Measurements from ENCODE around the gene CACNA1C. TPM values are rescaled to one million over a fixed set of nuclear protein-coding genes. Genes with fewer than 3 reads are reported as not detected.

The CACNA1C gene
- polyA plus RNA-seq (ENCODE audit: insufficient read depth in 1 of 5, insufficient read length in 5 of 5, low replicate concordance in 1 of 5), result 10 to 100 TPM; 10.1 to 15.2 (median 10.7) TPM
- long read RNA-seq, donor 1, result 0 reads
- long read RNA-seq, donor 2, result 0 reads
- long read RNA-seq, donor 3, result 0 reads
- long read RNA-seq, donor 4, result 0 reads
- long read RNA-seq, donor 5, result 0 reads
- long read RNA-seq, donor 6, partial matches to known transcripts, result 0 of 1 reads
- long read RNA-seq, donor 6, other reads (novel, unspliced or antisense), result 0 of 1 reads
- long read RNA-seq, donor 7, result 0 reads
- long read RNA-seq, donor 8, result 0 reads

GRCh38 chr12:2052826-2053678 lies at the start of gene CACNA1C:
CACNA1C (plus strand) TSS chr12:2052987; CDS start chr12:2053563, 576 bp downstream.
- DNase-seq, result peak; percentile 65 to 69

GRCh38 chr12:2003676-2004112 lies 49.1 kb upstream of the CACNA1C start:
- DNase-seq, result no peak

GRCh38 chr12:2004113-2004929 lies 48.5 kb upstream of the CACNA1C start, which contains the start of gene DCP1B:
DCP1B (minus strand) TSS chr12:2004457; CDS start chr12:2004431, 26 bp downstream.
- peak; percentile 97 to 98 for DNase-seq

DNA sequence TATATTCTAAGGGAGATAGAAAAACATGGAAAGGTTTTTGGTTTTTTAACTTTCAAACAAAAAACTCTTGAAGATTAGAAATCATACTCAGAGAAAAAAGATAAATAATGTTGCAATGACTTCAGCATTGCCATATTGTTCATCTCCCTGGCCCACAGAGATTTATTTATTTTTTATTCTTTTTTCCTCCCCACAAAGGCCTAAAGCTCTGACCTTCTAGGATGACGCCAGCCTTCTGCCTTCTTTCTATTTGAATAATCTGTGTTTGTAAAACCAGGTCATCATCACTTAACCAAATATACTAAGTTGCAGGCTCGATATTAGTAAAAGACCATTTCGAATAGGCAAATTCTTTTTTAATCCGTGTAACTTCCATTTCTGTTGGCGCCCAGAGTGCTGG lies 44.1 kb upstream of the CACNA1C start:
- no peak for DNase-seq

DNA sequence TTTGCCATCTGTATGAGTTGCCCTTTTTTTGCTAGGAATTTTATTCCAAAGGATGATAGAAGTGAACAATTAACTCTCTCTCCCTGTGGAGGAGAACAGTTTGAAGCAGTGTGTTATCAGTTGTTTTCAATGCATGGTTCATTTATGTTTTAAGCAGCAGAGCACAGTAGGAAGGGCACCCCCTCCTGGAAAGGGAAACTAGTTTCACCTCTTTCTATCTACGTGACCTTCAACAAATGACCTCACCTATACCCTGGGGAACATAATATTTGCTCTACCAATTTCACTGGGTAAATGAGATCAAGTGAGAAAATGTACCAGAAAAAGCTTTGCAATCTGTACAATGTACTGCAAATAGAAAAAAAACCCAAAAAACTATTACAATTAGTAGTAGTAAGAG lies 43.2 kb upstream of the CACNA1C start:
- no peak for DNase-seq

GRCh38 chr12:2011643-2012607 lies 40.9 kb upstream of the CACNA1C start:
- no peak for DNase-seq

GRCh38 chr12:2013086-2013485 lies 39.7 kb upstream of the CACNA1C start:
- no peak for DNase-seq

- peak in 1 of 2 donors; percentile 59 for DNase-seq
These were observed 39.1 kb upstream of the CACNA1C start for GRCh38 chr12:2013527-2014223.

DNA sequence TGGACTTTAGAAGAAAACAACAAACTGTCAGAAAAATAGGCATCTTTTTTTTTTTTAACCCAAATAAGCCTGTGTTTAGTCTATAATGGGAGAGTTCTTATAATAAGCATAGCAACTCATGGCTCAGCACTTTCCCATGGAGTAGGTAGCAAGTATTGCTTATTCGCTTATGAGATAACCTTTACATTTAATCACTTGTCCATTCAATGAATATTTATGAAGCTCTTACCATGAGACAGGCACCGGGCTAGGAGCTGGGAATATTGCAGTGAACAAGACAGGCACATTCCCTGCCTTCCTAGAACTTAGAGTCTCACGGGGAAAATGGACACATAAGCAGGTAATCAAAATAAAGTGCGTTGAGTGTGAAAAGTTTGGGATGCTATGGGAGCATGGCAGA lies 38.6 kb upstream of the CACNA1C start:
- no peak for DNase-seq

GRCh38 chr12:2016862-2017545 lies 35.8 kb upstream of the CACNA1C start:
- DNase-seq, result no peak

DNA sequence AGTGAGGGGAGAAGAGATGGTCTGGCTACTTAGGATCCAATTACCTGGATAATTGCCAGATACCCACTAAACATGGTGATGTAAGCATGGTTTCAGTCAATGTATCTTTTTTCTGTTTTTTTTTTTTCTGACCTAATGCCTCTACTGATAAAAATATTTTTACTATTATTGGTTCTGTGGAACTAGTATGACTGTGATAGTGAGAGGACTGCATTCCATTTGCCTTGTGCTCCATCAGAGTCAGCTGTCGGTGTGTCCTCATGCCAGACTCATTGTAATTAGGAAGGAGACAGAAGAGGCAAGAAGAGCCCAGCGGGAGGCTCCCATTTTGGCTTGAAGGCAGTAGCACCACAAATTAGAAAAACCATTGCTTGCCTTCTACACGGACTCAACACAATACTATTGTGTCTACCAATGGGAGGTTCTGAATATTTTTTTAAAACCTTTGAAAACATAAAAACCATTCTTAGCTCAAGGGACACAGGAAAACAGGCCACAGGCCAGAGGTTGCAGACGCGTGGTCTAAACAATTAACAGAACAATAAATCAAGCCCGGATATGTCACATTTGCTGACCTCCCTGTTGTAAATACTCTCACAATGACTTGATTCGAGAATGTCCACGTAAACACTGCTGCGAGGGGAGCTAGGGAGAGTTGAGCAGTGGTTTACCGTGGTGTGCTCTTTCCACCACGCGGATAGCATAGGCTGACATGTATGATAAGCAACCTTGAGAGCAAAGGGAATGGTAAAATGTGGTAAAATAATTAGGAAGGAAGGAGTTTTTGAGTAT lies 35.0 kb upstream of the CACNA1C start:
- DNase-seq, result no peak

- no peak for DNase-seq
These were observed 34.4 kb upstream of the CACNA1C start for GRCh38 chr12:2018391-2018790.

DNA sequence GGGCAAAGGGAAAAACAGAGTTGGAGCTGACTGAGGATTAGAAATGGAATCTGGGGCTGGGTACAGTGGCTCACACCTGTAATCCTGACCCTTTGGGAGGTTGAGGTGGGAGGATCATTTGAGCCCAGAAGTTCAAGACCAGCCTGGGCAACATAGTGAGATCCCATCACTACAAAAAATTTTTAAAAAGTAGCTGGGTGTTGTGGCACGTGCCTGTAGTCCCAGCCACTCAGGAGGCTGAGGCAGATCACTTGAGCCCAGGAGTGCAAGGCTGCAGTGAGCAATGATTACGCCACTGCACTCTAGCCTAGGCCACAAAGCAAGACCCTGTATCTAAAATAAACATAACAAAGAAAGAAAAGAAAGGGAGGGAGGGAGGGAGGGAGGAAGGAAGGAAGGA lies 33.7 kb upstream of the CACNA1C start:
- no peak for DNase-seq

GRCh38 chr12:2020511-2020910 lies 32.3 kb upstream of the CACNA1C start:
- no peak for DNase-seq

GRCh38 chr12:2023365-2023764 lies 29.4 kb upstream of the CACNA1C start:
- no peak for DNase-seq

DNA sequence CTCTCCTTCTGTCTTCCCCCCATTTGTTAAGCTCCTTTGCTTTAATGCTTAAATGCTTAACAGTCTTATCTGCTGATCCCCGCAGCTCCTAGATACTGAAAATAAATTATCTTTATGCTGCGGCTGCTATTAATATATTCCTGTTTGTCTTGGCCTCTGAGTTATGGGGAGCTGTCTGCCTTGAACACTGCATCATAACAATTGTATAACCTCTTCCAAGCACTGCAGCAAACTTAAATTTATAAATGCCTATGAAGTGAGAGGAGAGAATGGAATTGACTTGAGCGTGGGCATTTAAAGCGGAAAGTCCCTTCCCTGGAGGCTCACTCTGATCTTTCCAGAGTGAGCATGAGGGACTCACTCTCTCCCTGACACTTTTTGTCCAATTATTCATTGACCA lies 25.4 kb upstream of the CACNA1C start:
- DNase-seq, result no peak

DNA sequence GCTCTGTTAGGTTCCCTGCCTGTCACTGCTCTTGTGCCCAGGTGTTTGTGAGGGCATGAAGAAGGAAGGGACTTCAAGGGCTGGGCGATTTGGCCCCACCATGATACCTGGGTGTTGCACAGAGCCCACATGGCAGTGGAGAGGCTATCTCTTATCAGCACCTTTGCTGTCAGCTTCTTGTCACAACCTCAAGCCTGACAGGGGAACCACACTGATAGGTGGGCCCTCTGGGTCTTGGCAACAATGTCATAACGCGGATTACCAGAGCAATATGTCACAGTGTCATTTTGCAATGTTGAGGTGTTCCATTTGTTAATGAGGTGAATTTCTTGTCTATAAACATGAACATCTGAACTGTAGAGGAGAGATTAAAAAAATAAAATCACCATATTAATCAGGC lies 22.9 kb upstream of the CACNA1C start:
- DNase-seq, result no peak

- no peak for DNase-seq
These were observed 20.3 kb upstream of the CACNA1C start for GRCh38 chr12:2032506-2032905.
